ENCODE data around the gene TMOD2.

The TMOD2 gene

DNA sequence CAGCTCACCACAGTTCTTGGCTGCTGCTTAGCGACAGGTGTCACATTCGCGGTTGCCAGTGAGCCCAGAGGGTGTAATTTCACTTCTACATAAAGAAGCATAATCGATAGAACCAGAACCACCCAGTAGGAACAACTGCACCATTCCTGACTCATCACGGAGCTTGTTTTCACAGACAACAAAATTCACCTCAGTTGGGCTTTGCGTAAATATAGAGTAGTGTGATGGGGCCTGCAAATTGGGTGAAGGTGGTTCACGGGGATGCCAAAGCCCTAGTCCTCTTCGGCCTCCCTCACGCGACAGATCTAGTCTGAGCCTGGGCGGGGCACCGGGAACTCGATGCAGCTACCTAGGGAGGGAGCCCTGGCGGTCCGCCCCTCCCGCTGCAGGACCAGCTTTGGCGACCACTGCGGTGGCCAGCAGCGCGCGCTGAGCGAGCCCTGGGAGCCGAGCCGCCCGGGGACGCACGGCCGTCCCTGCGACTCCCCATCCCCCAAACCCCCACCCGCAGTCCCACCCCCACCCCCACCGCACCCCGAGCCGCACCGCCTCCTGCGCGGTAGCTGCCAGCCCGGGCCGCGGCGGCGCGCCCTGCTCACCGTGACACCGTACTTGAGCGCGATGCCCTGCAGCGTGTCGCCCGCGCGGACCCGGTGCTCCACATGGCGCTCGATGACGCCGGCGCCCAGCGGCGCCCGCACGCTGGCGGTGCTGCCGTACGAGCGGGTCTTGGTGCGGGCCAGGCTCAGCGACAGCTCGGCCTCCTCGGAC lies 14.5 kb upstream of the TMOD2 start:
- peak; percentile 73 for DNase-seq

GRCh38 chr15:51737522-51738305 lies 13.7 kb upstream of the TMOD2 start, which contains the start of gene LYSMD2:
TSS of gene LYSMD2 (minus strand) at chr15:51737655. CDS start at chr15:51737622, 33 bp downstream.
- peak; percentile 70 for DNase-seq

GRCh38 chr15:51738553-51738952 lies 12.8 kb upstream of the TMOD2 start:
- DNase-seq: no peak

DNA sequence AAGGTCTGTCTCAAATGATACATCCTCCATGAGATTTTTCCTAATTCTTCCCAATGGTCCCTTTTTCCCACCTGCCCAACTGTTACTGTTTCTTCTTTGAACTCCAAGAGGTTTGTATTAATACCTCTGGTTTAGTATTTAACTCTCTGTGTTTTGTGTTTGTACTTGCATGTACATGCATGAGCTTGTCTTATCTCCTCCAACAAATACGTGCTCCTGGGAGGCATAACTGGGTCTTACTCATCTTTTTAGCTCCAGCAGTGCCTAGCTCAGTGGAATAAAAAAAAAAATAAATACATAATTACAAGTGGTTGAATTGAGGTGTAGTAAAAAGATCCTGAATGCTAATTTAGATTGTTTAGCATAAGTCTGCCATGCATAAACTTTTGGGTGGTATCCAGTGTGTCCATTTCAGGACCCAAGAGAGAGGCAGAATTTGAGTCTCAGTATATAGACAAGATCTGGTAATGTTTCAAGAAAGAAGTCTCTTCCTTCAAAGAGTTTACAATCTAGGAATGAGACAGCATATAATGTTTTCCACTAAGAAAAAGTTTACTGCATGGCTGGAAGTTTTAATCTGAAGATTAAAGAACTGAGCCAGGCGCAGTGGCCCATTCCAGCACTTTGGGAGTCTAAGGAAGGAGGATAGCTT lies 12.2 kb upstream of the TMOD2 start:
- no peak for DNase-seq

GRCh38 chr15:51749307-51749706 lies 2.1 kb upstream of the TMOD2 start:
- DNase-seq: no peak

DNA sequence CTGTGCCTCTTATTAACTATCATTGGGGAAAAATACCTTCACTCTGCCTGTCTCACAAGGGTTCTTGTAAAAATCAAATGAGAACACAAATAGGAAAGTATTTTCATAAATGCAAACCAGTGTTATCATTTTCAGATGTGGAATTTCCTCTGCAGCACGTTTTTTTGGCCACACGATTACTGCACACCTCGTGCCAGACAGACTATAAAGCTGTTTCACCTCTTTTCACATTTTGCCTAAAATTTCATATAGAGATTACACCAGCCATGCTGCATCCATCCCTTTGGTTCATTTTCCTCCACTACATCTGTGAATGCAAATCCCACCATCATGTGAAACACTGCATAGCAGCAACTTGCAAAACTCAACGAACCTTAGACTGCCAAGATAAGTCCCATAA lies 1.2 kb upstream of the TMOD2 start:
- DNase-seq: no peak

DNA sequence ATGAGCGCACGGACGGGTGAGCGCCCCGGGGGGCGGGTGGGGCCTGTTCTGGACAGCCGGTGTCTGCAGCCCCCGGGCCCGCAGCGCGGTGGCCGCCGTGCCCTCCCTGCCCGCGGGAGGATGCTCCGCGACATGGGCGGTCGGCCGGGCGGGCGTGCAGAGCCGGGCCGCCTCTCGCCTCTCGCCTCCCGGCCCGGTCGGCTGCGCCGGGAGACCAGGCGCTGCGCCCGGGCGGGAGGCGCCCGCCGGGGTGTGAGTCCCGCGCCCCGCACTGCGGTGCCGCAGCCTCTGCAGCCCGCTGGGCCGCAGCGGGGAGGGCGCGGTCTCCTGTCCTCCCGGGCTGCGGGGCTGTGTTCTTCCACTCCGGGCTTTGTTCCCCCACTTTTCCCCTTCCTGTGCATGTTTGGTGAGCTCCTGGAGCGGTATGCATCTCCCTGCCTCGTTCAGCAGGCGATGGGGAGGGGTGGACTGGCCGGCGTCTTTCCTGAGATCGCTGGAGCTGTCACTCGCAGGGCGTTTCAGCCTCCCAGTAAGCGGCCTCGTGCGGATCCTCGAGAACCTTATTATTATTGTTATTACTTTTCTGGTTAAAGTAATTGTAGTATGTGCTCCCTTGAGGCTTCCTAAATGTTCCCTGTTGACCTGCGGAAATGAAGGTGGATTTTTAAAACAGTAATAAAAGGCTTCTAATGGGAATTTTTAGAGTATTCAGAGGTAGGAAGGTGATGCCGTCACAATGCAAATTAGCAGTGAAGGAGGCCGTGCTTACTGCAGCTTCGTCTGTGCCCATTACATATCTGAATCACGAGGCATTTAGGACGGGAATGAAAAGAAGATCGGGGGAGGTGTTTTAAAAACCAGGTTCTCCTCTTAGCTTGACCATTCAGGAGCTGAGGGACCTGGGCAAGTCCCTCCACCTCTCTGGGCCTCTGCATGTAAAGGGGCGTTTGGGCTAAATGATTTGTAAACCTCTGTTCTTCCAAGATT lies 593 bp downstream of the TMOD2 start:
- peak; percentile 53 for DNase-seq

GRCh38 chr15:51752888-51753287 lies 1.5 kb downstream of the TMOD2 start:
- DNase-seq: no peak

DNA sequence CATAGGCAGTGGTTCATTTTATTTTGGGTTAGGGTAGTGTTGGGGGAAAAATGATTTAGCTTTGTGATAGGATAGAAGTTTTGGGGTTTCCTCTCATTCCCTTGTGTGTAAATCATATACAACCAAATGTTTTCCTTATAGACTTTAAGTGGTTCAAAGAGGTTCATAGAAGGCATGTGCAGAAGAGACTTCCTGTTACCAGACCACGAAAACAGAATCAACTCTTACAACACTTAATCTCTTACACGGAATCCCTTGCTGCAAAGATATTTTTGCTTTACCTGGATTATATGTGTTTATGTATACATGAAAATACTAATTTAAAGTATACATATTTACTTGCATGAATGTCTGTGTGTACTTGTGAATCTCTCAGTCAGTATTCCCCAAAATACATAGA lies 2.9 kb downstream of the TMOD2 start:
- DNase-seq: no peak

GRCh38 chr15:51755790-51756189 lies 4.4 kb downstream of the TMOD2 start:
- no peak for DNase-seq

- no peak for DNase-seq
Observed at GRCh38 chr15:51756482-51756881, 5.1 kb downstream of the TMOD2 start.

GRCh38 chr15:51757450-51757849 lies 6.1 kb downstream of the TMOD2 start:
- DNase-seq: no peak

- DNase-seq: no peak
Observed at GRCh38 chr15:51758645-51759044, 7.2 kb downstream of the TMOD2 start.

DNA sequence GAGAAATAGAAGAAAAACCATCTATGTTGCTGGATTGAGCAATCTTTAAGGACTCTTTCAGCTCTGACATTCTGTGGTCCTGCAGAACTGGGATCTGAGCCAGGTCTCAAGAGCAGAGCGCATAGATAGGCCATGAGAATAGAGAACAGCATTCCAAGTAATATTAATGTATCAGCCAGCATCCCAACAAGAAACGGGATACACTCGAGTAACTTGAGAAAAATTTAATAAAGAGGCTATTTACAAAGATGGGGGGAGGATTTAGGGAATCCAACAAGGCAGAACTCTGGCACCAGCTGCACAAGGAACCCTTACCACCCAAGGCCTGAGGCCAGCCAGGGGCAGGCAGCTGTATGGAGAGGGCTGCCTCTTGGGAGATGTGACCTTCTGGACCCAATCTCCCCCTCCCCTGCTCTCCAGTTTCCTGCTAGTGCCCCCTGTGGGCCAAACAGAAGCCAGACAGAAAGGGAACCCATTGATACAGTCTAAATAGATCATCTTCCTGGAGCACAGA lies 8.2 kb downstream of the TMOD2 start:
- no peak for DNase-seq

DNA sequence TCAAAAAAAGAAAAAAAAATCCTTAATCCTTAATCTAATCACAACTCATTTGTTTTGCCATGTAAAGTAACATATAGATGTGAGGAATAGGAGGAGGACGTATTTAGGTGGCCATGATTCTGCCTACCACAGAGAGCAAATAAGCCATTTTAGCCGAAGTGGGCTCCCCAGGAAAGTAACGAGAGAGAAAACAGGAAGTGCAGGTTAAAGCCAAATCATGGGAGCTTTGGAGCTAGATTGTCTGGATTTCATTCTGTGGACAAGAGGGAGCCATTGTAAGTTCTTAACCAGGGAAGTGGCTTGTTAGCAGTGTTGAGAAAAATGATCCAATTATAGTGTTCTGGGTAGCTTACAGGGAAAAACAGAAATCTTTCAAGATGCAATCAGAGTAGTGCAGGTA lies 9.4 kb downstream of the TMOD2 start:
- no peak for DNase-seq

DNA sequence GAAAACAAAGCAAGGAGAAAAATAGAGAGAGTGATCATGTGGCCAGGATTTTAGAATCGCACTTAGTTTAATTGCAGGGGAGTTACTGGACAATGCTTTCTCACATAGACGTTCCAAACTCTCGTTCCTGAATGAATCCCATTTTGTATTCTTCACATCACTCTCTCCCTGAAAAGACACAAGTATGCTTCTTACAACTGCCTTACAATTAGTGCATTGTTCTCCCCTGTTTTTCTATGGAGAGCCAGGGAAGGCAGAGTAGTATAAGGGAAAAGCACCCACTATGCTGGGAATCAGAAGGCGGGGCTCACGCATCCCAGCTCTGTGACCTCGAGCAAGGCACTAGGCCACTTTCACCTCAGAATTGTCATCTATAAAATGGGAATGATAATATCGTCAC lies 14.4 kb downstream of the TMOD2 start:
- DNase-seq: no peak

DNA sequence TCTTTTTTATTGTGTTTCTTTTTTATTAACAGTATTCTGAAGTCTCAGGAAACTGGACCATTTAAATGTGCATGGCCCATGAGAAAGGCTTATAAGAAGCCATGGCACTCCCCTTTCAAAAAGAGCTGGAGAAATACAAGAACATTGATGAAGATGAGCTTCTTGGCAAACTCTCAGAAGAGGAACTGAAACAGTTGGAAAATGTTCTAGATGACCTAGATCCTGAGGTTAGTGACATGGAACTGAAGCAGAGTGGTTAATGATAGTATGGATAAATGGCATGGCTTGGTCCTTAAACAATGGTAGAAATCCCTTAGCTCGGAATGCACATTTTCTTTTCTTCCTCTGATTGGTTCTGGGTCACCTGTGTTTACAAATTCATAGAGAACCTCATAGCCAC lies 14.9 kb downstream of the TMOD2 start:
- DNase-seq: no peak

DNA sequence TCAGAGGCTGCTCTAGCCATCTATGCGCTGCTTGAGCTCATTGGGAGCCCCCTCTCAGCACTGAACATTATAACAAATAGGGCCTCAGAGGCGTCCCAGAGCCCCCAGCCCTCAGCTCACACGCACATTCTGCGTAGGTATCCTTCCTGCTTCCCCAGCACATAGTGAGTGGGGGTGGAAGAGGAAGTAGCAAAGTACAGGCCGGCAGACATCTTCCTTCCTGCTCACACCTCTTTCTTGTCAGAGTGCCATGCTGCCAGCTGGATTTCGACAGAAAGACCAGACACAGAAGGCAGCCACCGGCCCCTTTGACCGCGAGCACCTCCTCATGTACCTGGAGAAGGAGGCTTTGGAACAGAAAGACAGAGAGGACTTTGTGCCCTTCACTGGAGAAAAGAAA lies 16.6 kb downstream of the TMOD2 start:
- peak; percentile 55 for DNase-seq

GRCh38 chr15:51770902-51771301 lies 19.5 kb downstream of the TMOD2 start:
- no peak for DNase-seq

DNA sequence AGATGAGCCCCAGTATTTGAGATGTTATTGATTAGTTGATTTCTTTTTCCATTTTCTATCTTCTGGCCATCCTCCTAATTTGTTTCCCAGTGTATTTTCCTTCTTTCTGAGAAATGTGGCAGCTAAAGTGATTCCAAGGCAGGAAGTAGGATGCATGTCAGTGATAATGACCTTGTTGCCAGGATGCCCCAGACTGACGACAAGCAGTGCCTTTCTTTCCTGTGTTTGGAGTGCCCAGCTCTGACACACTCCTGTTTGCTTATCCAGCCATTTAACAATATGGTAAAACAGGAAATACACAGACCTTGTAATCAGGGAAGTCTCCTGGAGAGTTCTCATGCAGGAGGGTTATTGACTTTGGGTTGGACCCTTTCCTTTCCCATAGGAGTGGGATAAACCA lies 20.4 kb downstream of the TMOD2 start:
- no peak for DNase-seq

DNA sequence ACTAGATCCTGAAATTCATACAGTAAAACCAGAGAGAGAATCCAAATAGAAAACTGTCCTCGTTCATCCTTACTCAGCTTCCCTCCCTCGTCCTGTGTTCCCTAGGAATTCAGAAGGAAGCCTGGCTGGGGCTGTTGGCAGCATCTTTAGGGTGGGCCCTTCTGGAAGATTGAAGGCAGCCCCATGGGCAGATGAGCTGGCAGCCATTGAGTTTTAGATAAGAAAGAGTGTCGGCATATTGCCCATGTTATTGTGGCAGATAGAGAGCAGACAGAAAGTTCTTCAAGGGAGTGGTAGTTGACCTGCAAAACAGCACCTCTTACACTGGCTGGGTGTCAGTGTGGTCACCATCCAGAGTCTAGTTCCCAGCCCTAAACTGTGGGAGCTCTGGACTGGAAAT lies 23.5 kb downstream of the TMOD2 start:
- DNase-seq: no peak

All from RPMI8226 (cell line).